WI38 (cell line): Measurements from ENCODE around the gene BTBD9.

ENCODE experiments used
- H3K4me3 ChIP-seq: 2 replicates; pipeline ENCODE4 v1.5.1; 2011; ENCODE audit warnings: low read depth, mild to moderate bottlenecking, control low read depth, low read length
- CTCF ChIP-seq: IDR thresholded peaks from 2 replicates; pipeline ENCODE4 v1.5.1; 2012; ENCODE audit warnings: low read depth, mild to moderate bottlenecking, control low read depth, low read length

The BTBD9 gene

GRCh38 chr6:38681850-38682249 is 42.1 kb upstream of the BTBD9 start:
- TF ChIP-seq CTCF, result no peak
- H3K4me3 ChIP-seq, result no peak overlapping the region

- no peak overlapping the region for H3K4me3 ChIP-seq
- TF ChIP-seq CTCF, result no peak
These were observed 39.9 kb upstream of the BTBD9 start for GRCh38 chr6:38679668-38680067.

GRCh38 chr6:38678178-38678760 is 38.5 kb upstream of the BTBD9 start:
- H3K4me3 ChIP-seq, result no peak overlapping the region
- TF ChIP-seq CTCF, result no peak

- H3K4me3 ChIP-seq, result no peak overlapping the region
- TF ChIP-seq CTCF, result no peak
These were observed 37.3 kb upstream of the BTBD9 start for GRCh38 chr6:38676974-38677544.

GRCh38 chr6:38676236-38676973 is 36.7 kb upstream of the BTBD9 start:
- H3K4me3 ChIP-seq, result no peak overlapping the region
- no peak for TF ChIP-seq CTCF

- TF ChIP-seq CTCF, result no peak
- H3K4me3 ChIP-seq, result no peak overlapping the region
These were observed 33.9 kb upstream of the BTBD9 start for GRCh38 chr6:38673397-38674165.
